ENCODE data around the gene PLXNA4. TPM values are rescaled to one million over a fixed set of nuclear protein-coding genes. Genes with fewer than 3 reads are reported as not detected.

Gene PLXNA4
- total and polyA plus RNA-seq, 12 donors, result 0.83 to 17.0 (median 11.5) TPM

- DNase-seq, result no peak
Measured at GRCh38 chr7:132084776-132085388, 491.4 kb downstream of the PLXNA4 start.

GRCh38 chr7:132083537-132084123 lies 492.6 kb downstream of the PLXNA4 start:
- no peaks in the 10 kb centered on the region for H3K27me3 ChIP-seq
- TF ChIP-seq CTCF (IDR thresholded peaks at IDR 0.05), result no peak
- H3K27ac ChIP-seq, result no peak overlapping the region
- H3K36me3 ChIP-seq, result no peaks in the 10 kb centered on the region
- DNase-seq (no peak), ATAC-seq (no peak)
- 91 to 93% methylated on average over 8 of the region's 8 CpGs for WGBS, 2 donors
- H3K4me3 ChIP-seq, result no peak overlapping the region
- H3K4me1 ChIP-seq, result peaks cover 0 to 27% (median 17%) of the 10 kb centered on the region in 9 donors
- intact Hi-C loops (cut with DNase I), result no loop called here
- no peaks in the 10 kb centered on the region for H3K9me3 ChIP-seq

More at GRCh38 chr7:132084776-132085388, 491.4 kb downstream of the PLXNA4 start:
- H3K4me3 ChIP-seq, result no peak overlapping the region
- no peaks in the 10 kb centered on the region for H3K36me3 ChIP-seq
- peaks cover 0 to 22% (median 17%) of the 10 kb centered on the region in 9 donors for H3K4me1 ChIP-seq
- no peaks in the 10 kb centered on the region for H3K9me3 ChIP-seq
- no peak for TF ChIP-seq CTCF (IDR thresholded peaks at IDR 0.05)
- no peak for ATAC-seq
- no peak overlapping the region for H3K27ac ChIP-seq
- intact Hi-C loops (cut with DNase I), result no loop called here
- H3K27me3 ChIP-seq, result no peaks in the 10 kb centered on the region
- 74 to 77% methylated on average over 8 of the region's 8 CpGs for WGBS, 2 donors

- Histone ChIP-seq H3K9me3 (no peaks in the 10 kb centered on the region), H3K27ac (no peak overlapping the region), H3K27me3 (no peaks in the 10 kb centered on the region), H3K36me3 (no peaks in the 10 kb centered on the region), H3K4me3 (no peak overlapping the region), H3K4me1 (peaks cover 0 to 27% (median 17%) of the 10 kb centered on the region in 9 donors)
- ATAC-seq (no peak), DNase-seq (no peak)
- 85 to 87% methylated on average over 10 of the region's 10 CpGs for WGBS, 2 donors
- intact Hi-C loops (cut with DNase I), result no loop called here
- TF ChIP-seq CTCF (IDR thresholded peaks at IDR 0.05), result no peak
Measured at GRCh38 chr7:132083126-132083525, 493.1 kb downstream of the PLXNA4 start.

- TF ChIP-seq CTCF (IDR thresholded peaks at IDR 0.05), result no peak
- Histone ChIP-seq H3K36me3 (no peaks in the 10 kb centered on the region), H3K27me3 (no peaks in the 10 kb centered on the region), H3K27ac (no peak overlapping the region), H3K9me3 (no peaks in the 10 kb centered on the region), H3K4me3 (no peak overlapping the region), H3K4me1 (peaks cover 0 to 27% (median 17%) of the 10 kb centered on the region in 9 donors)
- intact Hi-C loops (cut with DNase I), result no loop called here
- 71 to 77% methylated on average over 1 of the region's 1 CpG for WGBS, 2 donors
- ATAC-seq (no peak), DNase-seq (no peak)
Measured at GRCh38 chr7:132082394-132082793, 493.9 kb downstream of the PLXNA4 start.

Measured in heart right ventricle (tissue), 16 donors.